HEK293T (cell line): ENCODE data around the gene TOMM7.
"Not testable (repeated sequence)": the region's sequence is repeated elsewhere in the genome, so short reads cannot be mapped to it uniquely, and the experiment has no call there.

Experiments
- CTCF ChIA-PET: fragments of 350-600 bp; formaldehyde crosslinking; extraction: SDS; loops from one replicate; lab custom pipeline; 2021; ENCODE audit warnings: antibody characterized with exemption, inconsistent platforms; lab: Yijun Ruan, JAX
- POLR2A ChIA-PET: fragments of 350-600 bp; formaldehyde crosslinking; extraction: SDS; loops from one replicate; lab custom pipeline; 2020; ENCODE audit warnings: antibody characterized with exemption, inconsistent platforms; lab: Yijun Ruan, JAX
- DNase-seq: peaks from one replicate; pipeline ENCODE4 v3.0.0; 2012; ENCODE audit warnings: mixed read lengths; ENCODE audit errors: extremely low spot score
- ARNT ChIP-seq: fragments of 450-650 bp; IDR thresholded peaks from 2 replicates; pipeline ENCODE4 v1.6.1; 2017; ENCODE audit warnings: mild to moderate bottlenecking
- BHLHE40 ChIP-seq: fragments of 450-650 bp; IDR thresholded peaks from 2 replicates; pipeline ENCODE4 v1.6.1; 2016; ENCODE audit warnings: mild to moderate bottlenecking, moderate library complexity, borderline replicate concordance
- CTBP1 ChIP-seq: fragments of 450-650 bp; IDR thresholded peaks from 2 replicates; pipeline ENCODE4 v1.6.1; 2016; ENCODE audit warnings: borderline replicate concordance
- ELF4 ChIP-seq: fragments of 450-650 bp; IDR thresholded peaks from 2 replicates; pipeline ENCODE4 v1.6.1; 2017; ENCODE audit warnings: antibody characterized with exemption
- FOXA1 ChIP-seq: fragments of 450-650 bp; IDR thresholded peaks from 2 replicates; pipeline ENCODE4 v1.6.1; 2016; ENCODE audit warnings: mild to moderate bottlenecking
- FOXK2 ChIP-seq: fragments of 450-650 bp; IDR thresholded peaks from 2 replicates; pipeline ENCODE4 v1.6.1; 2016; ENCODE audit warnings: mild to moderate bottlenecking
- FOXM1 ChIP-seq: fragments of 450-650 bp; IDR thresholded peaks from 2 replicates; pipeline ENCODE4 v1.6.1; 2017; ENCODE audit warnings: mild to moderate bottlenecking, borderline replicate concordance
- HDGF ChIP-seq: fragments of 450-650 bp; IDR thresholded peaks from 2 replicates; pipeline ENCODE4 v1.6.1; 2017; ENCODE audit warnings: antibody characterized with exemption, borderline replicate concordance
- L3MBTL2 ChIP-seq: fragments of 450-650 bp; conservative IDR thresholded peaks from 2 replicates; pipeline ENCODE4 v1.6.1; 2016; ENCODE audit warnings: mild to moderate bottlenecking
- LEF1 ChIP-seq: fragments of 450-650 bp; IDR thresholded peaks from 2 replicates; pipeline ENCODE4 v1.6.1; 2017; ENCODE audit warnings: mild to moderate bottlenecking, borderline replicate concordance
- NFRKB ChIP-seq: fragments of 450-650 bp; IDR thresholded peaks from 2 replicates; pipeline ENCODE4 v1.6.1; 2016; ENCODE audit warnings: mild to moderate bottlenecking, moderate library complexity
- PKNOX1 ChIP-seq: fragments of 450-650 bp; IDR thresholded peaks from 2 replicates; pipeline ENCODE4 v1.6.1; 2016
- SP1 ChIP-seq: fragments of 450-650 bp; IDR thresholded peaks from 2 replicates; pipeline ENCODE4 v1.6.1; 2017
- SUZ12 ChIP-seq: fragments of 450-650 bp; IDR thresholded peaks from 2 replicates; pipeline ENCODE4 v1.6.1; 2016; ENCODE audit warnings: mild to moderate bottlenecking
- TARDBP ChIP-seq: fragments of 450-650 bp; IDR thresholded peaks from 2 replicates; pipeline ENCODE4 v1.6.1; 2016
- ZNF384 ChIP-seq: fragments of 450-650 bp; IDR thresholded peaks from 2 replicates; pipeline ENCODE4 v1.6.1; 2016

TOMM7 gene

GRCh38 chr7:22802426-22802825 is 20.2 kb downstream of the TOMM7 start:
- ChIA-PET CTCF (interaction anchor here (0.7 kb wide), 1 partner anchor 1576 kb away, joined by 3 read pairs; no protein-coding TSS in a partner anchor), POLR2A (interaction anchor here (0.8 kb wide), 1 partner anchor 19 kb away, joined by 3 read pairs; no protein-coding TSS in a partner anchor)
- no peak for TF ChIP-seq FOXK2
- no peak for TF ChIP-seq BHLHE40
- TF ChIP-seq HDGF, result no peak
- TF ChIP-seq LEF1, result no peak
- DNase-seq, result no peak

- DNase-seq, result no peak
- ChIA-PET CTCF (interaction anchor here (0.7 kb wide), 1 partner anchor 1577 kb away, joined by 3 read pairs; no protein-coding TSS in a partner anchor), POLR2A (interaction anchor here (0.8 kb wide), 1 partner anchor 20 kb away, joined by 3 read pairs; no protein-coding TSS in a partner anchor)
- no peak for TF ChIP-seq BHLHE40
- no peak for TF ChIP-seq CTBP1
- TF ChIP-seq LEF1, result no peak
- TF ChIP-seq SUZ12, result no peak
- no peak for TF ChIP-seq ZNF384
- no peak for TF ChIP-seq FOXK2
- no peak for TF ChIP-seq ELF4
- no peak for TF ChIP-seq L3MBTL2
- no peak for TF ChIP-seq SP1
Measured at GRCh38 chr7:22801912-22802311, 20.7 kb downstream of the TOMM7 start.

GRCh38 chr7:22799633-22800032 is 23.0 kb downstream of the TOMM7 start:
- no peak for DNase-seq
- TF ChIP-seq PKNOX1 (no peak), FOXK2 (no peak), SP1 (no peak), ARNT (no peak), LEF1 (no peak), HDGF (no peak), FOXM1 (no peak), ZNF384 (no peak), CTBP1 (no peak), ELF4 (no peak), L3MBTL2 (no peak), FOXA1 (no peak), NFRKB (no peak), TARDBP (no peak), BHLHE40 (no peak), SUZ12 (no peak)
- ChIA-PET POLR2A (no interaction called here), CTCF (no interaction called here)

- DNase-seq, result no peak
- ChIA-PET CTCF (no interaction called here), POLR2A (interaction anchor here (1.0 kb wide), 1 partner anchor 24 kb away, joined by 4 read pairs; no protein-coding TSS in a partner anchor)
- TF ChIP-seq L3MBTL2 (no peak), FOXM1 (no peak), SUZ12 (no peak), BHLHE40 (no peak), FOXA1 (no peak), ARNT (no peak), NFRKB (no peak), LEF1 (no peak)
Measured at GRCh38 chr7:22793593-22794462, 28.8 kb downstream of the TOMM7 start.

GRCh38 chr7:22791204-22792158 is 31.2 kb downstream of the TOMM7 start:
- ChIA-PET POLR2A (no interaction called here), CTCF (interaction anchor here (1.1 kb wide), 1 partner anchor 9 kb away, joined by 4 read pairs; no protein-coding TSS in a partner anchor)
- no peak for TF ChIP-seq LEF1
- TF ChIP-seq ZNF384, result no peak
- TF ChIP-seq ELF4, result no peak
- no peak for DNase-seq

GRCh38 chr7:22790640-22791039 is 32.0 kb downstream of the TOMM7 start:
- DNase-seq, POLR2A ChIA-PET: not testable (repeated sequence)
- CTCF ChIA-PET, result interaction anchor here (1.1 kb wide), 2 partner anchors 8 to 265 kb away, joined by 4 read pairs; no protein-coding TSS in a partner anchor

- POLR2A ChIA-PET, result no interaction called here
- TF ChIP-seq ARNT (no peak), PKNOX1 (no peak), FOXA1 (no peak), SUZ12 (no peak), FOXK2 (no peak), LEF1 (no peak), TARDBP (no peak), ZNF384 (no peak)
- DNase-seq, result no peak
- CTCF ChIA-PET, result no interaction called here
Measured at GRCh38 chr7:22787951-22788350, 34.7 kb downstream of the TOMM7 start.
